GM10266 (cell line): ENCODE data around the gene KRTAP3-2.
A peak's percentile ranks its signal among the peaks of the same experiment; 100 is the strongest.

Experiments used
- DNase-seq: peaks from one replicate; pipeline ENCODE4 v3.0.0; 2012; ENCODE audit errors: extremely low spot score
- TF ChIP-seq, protein P1 (sequence below): IDR thresholded peaks from 2 replicates; pipeline ENCODE4 v1.5.1; 2012; ENCODE audit warnings: mild to moderate bottlenecking, low read depth; ENCODE audit not compliant: control insufficient read depth, insufficient read depth; ENCODE audit errors: missing control alignments

Gene KRTAP3-2

GRCh38 chr17:40966848-40967247 lies 32.9 kb downstream of the KRTAP3-2 start, which contains the start of gene KRT39:
Gene KRT39 (minus strand): TSS chr17:40966948. CDS start chr17:40966856, 92 bp downstream.
- TF ChIP-seq, protein P1, sequence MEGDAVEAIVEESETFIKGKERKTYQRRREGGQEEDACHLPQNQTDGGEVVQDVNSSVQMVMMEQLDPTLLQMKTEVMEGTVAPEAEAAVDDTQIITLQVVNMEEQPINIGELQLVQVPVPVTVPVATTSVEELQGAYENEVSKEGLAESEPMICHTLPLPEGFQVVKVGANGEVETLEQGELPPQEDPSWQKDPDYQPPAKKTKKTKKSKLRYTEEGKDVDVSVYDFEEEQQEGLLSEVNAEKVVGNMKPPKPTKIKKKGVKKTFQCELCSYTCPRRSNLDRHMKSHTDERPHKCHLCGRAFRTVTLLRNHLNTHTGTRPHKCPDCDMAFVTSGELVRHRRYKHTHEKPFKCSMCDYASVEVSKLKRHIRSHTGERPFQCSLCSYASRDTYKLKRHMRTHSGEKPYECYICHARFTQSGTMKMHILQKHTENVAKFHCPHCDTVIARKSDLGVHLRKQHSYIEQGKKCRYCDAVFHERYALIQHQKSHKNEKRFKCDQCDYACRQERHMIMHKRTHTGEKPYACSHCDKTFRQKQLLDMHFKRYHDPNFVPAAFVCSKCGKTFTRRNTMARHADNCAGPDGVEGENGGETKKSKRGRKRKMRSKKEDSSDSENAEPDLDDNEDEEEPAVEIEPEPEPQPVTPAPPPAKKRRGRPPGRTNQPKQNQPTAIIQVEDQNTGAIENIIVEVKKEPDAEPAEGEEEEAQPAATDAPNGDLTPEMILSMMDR = no peak
- no peak for DNase-seq

GRCh38 chr17:40963838-40964237 lies 35.9 kb downstream of the KRTAP3-2 start:
- DNase-seq = peak; percentile 25

DNA sequence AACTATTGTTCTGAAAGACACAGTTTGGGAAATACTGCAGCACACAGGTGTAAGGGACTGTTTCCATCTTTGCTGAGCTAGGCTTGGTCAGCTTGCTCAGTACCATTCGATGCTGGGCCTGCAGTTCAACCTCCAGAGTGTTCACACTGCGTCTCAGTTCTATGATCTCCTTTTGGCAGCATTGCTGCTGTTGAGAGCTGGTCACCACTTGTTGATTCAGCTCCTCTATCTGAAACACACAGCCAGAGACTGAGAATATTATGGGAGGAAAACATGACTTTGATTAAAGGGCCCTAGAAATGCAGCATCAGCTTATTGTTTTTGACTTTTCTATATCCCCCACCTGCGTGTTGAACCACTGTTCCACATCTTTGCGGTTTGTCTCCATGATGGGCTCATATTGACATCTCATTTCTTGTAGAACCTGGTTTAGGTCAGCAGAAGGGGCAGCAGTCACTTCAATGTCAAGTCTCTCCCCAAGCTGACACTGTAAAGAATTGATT lies 37.6 kb downstream of the KRTAP3-2 start:
- TF ChIP-seq, protein P1 = no peak
- no peak for DNase-seq

More at GRCh38 chr17:40963838-40964237, 35.9 kb downstream of the KRTAP3-2 start:
- TF ChIP-seq, protein P1 = peak; percentile 30

- DNase-seq = no peak
- TF ChIP-seq, protein P1 = no peak
Measured at GRCh38 chr17:40961591-40961990, 38.1 kb downstream of the KRTAP3-2 start.

GRCh38 chr17:40960144-40960543 lies 39.6 kb downstream of the KRTAP3-2 start:
- TF ChIP-seq, protein P1 = no peak
- DNase-seq = no peak

DNA sequence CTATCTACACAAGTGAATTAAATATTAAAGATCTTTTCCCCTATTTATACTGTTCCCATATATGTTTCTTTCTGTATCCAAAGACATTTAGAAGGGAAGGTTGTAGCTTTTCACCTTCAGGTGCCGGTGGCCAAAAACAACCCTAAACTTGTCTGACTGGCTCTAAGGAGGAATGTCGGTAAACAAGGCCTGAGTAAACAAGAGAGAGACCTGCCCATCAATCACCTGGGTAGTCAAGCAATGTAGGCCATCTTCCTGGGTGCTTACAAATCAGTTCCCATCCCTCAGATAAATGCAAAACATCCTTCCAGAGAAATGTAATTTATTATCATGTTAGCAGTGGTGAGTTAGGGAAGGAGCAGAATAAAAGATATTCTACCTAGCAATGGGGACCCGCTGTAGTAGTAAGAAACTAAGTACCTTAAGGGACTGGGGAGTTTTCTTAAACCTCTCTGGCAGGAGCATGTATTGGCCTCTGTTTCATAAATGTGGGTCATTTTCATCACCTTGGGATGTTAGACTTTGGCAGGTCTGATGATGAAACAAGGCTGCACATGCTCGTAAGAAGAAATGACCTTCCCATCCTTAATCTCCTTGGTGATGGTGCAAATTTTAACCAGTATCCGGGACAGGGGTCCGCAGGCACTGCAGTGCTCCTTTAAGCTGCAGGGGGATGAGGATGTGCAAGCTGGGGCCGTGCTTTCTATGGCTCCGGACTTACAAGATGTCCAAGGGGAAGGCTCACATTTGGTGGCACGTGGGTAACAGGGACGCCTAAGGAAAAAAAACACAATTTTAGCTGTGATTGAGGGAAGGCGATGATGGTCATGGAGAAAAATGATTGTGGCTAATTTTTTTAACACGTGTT lies 41.4 kb downstream of the KRTAP3-2 start:
- TF ChIP-seq, protein P1 = no peak
- no peak for DNase-seq
